Left ventricle myocardium inferior (tissue), 1 donor: ENCODE measurements around the gene MDM1. TPM values are rescaled to one million over a fixed set of nuclear protein-coding genes. Genes with fewer than 3 reads are reported as not detected.

ENCODE experiments used
- DNase-seq: peaks from one replicate; pipeline ENCODE4 v3.0.0-alpha.2; 2020
- H3K27ac ChIP-seq: fragments of 200-600 bp; replicated peaks from 2 replicates; pipeline ENCODE4 v1.8.0; 2021
- H3K27me3 ChIP-seq: fragments of 200-600 bp; 2 replicates; pipeline ENCODE4 v1.8.0; 2021; ENCODE audit warnings: low read depth
- H3K36me3 ChIP-seq: fragments of 200-600 bp; 2 replicates; pipeline ENCODE4 v1.8.0; 2021
- H3K4me1 ChIP-seq: fragments of 200-600 bp; 2 replicates; pipeline ENCODE4 v1.8.0; 2021
- H3K4me3 ChIP-seq: fragments of 200-600 bp; 2 replicates; pipeline ENCODE4 v1.8.0; 2021; ENCODE audit warnings: mild to moderate bottlenecking, moderate library complexity
- H3K9me3 ChIP-seq: fragments of 200-600 bp; replicated peaks from 2 replicates; pipeline ENCODE4 v1.8.0; 2021
- intact Hi-C: fragments of 100-400 bp; cut with micrococcal nuclease; formaldehyde crosslinking; loops from one replicate; pipeline ENCODE4 v1.11.0; 2022
- total RNA-seq: library from RNA; stranded (reverse); fragmentation: NEBNext Ultra II Directional; extraction: Animal tissue kit (Norgen Biotek cat#: 25700); gene quantifications from one replicate; pipeline ENCODE4 v1.2.1, GENCODE V29; 2021
- TF ChIP-seq, protein P1 (sequence below): fragments of 200-600 bp; IDR thresholded peaks from 2 replicates; pipeline ENCODE4 v1.8.0; 2021; ENCODE audit warnings: antibody characterized with exemption, mild to moderate bottlenecking, borderline replicate concordance
- donor health status: DM: no; HTN: yes; CAD: no; lungs with severe emphysema.

Gene MDM1
- total RNA-seq, 1 donor from 2014 or later, result 7.8 TPM

DNA sequence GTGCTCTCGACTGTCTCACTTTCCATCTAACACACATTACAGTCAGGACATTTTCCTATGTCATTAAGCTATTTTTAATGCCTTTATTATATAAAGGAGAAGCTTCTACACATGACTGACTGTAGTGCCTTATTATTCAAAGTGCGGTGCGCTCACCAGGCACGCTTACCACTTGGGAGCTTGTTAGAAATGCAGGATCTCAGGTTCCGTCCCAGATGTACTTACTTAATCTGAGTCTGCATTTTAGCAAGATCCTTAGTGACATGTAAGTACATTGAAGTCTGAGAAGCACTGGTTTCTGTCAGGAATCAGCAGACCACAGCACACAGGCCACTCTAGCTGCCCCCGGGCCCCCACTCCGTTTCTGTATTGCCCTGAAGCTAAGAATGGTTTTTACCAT lies 44.7 kb upstream of the MDM1 start:
- no peak for DNase-seq
- H3K9me3 ChIP-seq, result no peaks in the 10 kb centered on the region
- H3K4me1 ChIP-seq, result peaks cover 25% of the 10 kb centered on the region
- TF ChIP-seq, protein P1, sequence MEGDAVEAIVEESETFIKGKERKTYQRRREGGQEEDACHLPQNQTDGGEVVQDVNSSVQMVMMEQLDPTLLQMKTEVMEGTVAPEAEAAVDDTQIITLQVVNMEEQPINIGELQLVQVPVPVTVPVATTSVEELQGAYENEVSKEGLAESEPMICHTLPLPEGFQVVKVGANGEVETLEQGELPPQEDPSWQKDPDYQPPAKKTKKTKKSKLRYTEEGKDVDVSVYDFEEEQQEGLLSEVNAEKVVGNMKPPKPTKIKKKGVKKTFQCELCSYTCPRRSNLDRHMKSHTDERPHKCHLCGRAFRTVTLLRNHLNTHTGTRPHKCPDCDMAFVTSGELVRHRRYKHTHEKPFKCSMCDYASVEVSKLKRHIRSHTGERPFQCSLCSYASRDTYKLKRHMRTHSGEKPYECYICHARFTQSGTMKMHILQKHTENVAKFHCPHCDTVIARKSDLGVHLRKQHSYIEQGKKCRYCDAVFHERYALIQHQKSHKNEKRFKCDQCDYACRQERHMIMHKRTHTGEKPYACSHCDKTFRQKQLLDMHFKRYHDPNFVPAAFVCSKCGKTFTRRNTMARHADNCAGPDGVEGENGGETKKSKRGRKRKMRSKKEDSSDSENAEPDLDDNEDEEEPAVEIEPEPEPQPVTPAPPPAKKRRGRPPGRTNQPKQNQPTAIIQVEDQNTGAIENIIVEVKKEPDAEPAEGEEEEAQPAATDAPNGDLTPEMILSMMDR, result no peak
- no peaks in the 10 kb centered on the region for H3K36me3 ChIP-seq
- no peaks in the 10 kb centered on the region for H3K27me3 ChIP-seq
- intact Hi-C loops, result no loop called here
- H3K27ac ChIP-seq, result no peak overlapping the region
- no peak overlapping the region for H3K4me3 ChIP-seq

DNA sequence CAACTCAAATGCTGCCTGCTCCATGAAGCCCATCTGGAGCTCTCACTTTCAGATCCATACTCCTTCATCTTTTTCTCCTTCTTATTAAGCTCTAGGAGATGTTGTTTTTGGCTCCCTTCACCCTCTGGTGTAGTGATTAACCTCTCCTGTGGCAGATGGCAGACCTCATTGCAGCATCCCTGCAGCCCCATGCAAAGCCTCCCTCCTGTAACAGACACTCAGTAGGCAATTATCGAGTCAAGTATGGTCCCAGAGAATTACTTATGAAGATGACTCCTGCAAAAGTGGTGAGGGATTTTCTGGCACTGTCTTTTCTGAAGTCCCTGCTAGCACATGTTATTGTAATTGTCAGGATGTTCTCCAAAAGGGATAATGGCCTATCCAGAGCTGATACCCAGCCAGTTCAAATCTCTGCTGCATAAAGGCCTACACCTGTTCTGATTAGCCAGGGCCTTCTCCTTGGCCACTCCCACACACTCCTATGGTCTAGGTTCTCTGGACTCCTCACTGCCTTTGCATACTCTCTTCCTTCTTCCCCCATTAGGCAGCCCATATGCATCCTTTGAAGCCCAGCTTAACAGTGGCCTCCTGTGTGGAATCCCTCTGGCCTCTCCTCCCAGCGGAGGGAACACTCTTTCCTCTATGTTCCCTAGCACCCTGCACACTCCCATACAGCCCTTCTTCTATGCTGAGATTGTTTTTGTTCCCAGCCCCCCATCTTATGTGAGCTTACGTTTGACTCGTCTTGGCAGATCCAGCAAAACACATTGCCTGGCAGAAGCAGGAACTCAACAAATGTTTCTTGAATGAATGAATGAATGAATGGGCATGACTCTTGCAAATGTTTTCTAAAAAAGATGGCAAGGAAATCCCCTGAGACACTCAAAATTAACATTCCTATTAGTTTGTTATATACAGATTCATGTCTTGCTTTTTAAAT lies 43.9 kb upstream of the MDM1 start:
- TF ChIP-seq, protein P1, result no peak
- no peaks in the 10 kb centered on the region for H3K36me3 ChIP-seq
- H3K4me3 ChIP-seq, result no peak overlapping the region
- peaks cover 25% of the 10 kb centered on the region for H3K4me1 ChIP-seq
- no peaks in the 10 kb centered on the region for H3K9me3 ChIP-seq
- H3K27me3 ChIP-seq, result no peaks in the 10 kb centered on the region
- no peak overlapping the region for H3K27ac ChIP-seq
- intact Hi-C loops, result no loop called here
- no peak for DNase-seq

DNA sequence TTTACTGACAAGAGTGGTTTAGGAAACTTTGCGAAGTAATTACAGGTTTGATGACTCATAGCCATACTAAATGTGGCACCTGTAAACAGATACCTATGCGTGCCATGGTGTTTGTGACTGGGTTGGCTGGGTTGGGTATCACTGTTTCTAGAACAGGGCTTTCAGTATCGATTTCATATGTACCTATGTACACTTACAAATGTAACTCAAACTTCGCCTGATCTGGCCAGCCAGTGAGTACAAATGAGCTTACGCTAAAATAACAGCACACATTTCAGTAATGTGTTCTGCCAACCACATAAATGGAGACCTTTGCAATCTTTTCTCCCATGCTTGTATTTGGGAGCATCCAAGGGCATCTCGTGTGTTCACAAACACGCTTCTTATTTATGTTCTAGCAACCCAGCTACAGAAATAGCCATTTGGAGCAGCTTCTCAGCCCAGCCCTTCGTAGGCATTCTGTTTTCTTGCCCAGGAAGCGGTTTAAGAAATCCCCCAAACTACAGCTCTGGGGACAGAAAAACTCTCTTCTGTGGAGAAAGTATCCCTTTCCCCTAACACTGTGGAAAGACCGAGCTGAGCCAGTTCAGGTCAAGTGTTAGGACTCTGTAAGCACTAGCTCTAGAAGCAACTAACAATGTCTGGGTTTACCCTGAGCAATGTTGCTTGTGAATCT lies 42.3 kb upstream of the MDM1 start:
- H3K9me3 ChIP-seq, result no peaks in the 10 kb centered on the region
- intact Hi-C loops, result no loop called here
- peaks cover 18% of the 10 kb centered on the region for H3K4me1 ChIP-seq
- no peak for DNase-seq
- no peaks in the 10 kb centered on the region for H3K27me3 ChIP-seq
- no peaks in the 10 kb centered on the region for H3K36me3 ChIP-seq
- H3K4me3 ChIP-seq, result no peak overlapping the region
- no peak overlapping the region for H3K27ac ChIP-seq
- TF ChIP-seq, protein P1, result no peak

DNA sequence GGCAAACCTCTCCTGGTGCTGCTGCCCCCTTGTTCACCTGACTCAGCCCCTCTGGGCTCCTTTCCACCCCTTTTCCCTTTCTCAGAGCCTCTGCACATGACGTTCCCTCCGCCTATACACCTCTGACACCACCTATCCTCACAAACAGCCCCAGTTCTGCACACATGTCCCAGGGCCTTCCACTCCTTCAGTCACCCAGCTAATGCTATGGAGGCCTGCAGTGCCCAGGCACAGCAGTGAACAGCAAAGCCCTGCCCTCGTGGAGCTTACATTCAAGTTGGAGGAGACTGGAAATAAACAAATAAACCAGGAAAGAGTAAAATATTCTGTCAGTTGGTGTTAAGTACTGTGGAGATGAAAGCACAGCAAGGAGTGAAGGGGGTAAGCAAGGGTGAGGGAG lies 38.5 kb upstream of the MDM1 start:
- DNase-seq, result no peak
- Histone ChIP-seq H3K9me3 (no peaks in the 10 kb centered on the region), H3K36me3 (no peaks in the 10 kb centered on the region), H3K27me3 (no peaks in the 10 kb centered on the region), H3K4me1 (peaks cover 26% of the 10 kb centered on the region), H3K27ac (no peak overlapping the region), H3K4me3 (no peak overlapping the region)
- intact Hi-C loops, result no loop called here
- TF ChIP-seq, protein P1, result no peak

DNA sequence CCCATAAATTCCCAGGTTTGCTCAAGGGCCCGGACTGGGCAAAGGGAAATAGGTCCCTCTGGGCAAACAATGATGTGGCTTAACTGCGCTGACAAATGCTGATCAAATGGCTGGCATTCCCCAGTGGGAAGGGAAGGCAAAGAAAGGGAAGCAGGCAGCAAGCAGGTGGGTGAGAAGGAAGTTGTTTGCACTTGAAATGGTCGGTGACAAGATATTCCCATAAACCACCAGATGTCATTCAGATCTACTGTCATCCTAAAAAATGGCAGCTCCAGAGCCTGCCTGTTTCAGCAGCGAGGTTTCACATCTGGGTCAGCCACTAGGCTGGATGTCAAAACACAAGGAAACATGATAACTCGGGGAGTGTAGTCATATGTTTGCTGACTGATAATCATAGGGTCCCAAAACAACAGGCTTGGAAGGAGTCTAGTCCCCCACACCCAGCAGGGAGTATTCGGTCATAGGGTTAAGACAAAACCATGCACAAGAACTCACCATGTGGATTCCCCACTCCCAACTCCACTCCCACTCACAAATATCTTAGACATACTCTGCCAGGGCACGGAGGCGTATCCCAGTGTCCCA lies 37.9 kb upstream of the MDM1 start:
- H3K4me3 ChIP-seq, result no peak overlapping the region
- no peaks in the 10 kb centered on the region for H3K9me3 ChIP-seq
- DNase-seq, result no peak
- no peak overlapping the region for H3K27ac ChIP-seq
- no peaks in the 10 kb centered on the region for H3K36me3 ChIP-seq
- intact Hi-C loops, result no loop called here
- no peaks in the 10 kb centered on the region for H3K27me3 ChIP-seq
- H3K4me1 ChIP-seq, result peaks cover 32% of the 10 kb centered on the region
- TF ChIP-seq, protein P1, result no peak
